Stimulated activated CD8-positive, alpha-beta memory T cell treated with anti-CD3 and anti-CD28 coated beads, Interleukin-7, amount 100 ng/mL, for 4 hours (primary cell): Measurements from ENCODE around the gene ABCC3.
"Not testable (repeated sequence)": the region's sequence is repeated elsewhere in the genome, so short reads cannot be mapped to it uniquely, and the experiment has no call there.

Experiments used
- DNase-seq, 2 donors: peaks; one replicate each; pipeline ENCODE4 v3.0.0-alpha.2; 2020; ENCODE audit warnings: low read depth in 2 of 2

The ABCC3 gene

GRCh38 chr17:50664788-50665458 is 30.2 kb downstream of the ABCC3 start:
- no peak for DNase-seq

GRCh38 chr17:50665838-50666237 is 31.2 kb downstream of the ABCC3 start:
- DNase-seq: no peak

- DNase-seq: no peak
Measured at GRCh38 chr17:50666316-50666715, 31.6 kb downstream of the ABCC3 start.

GRCh38 chr17:50667259-50668024 is 32.8 kb downstream of the ABCC3 start:
- no peak for DNase-seq

- DNase-seq: no peak
Measured at GRCh38 chr17:50668025-50668837, 33.5 kb downstream of the ABCC3 start.

GRCh38 chr17:50668838-50669581 is 34.3 kb downstream of the ABCC3 start:
- no peak for DNase-seq

GRCh38 chr17:50672071-50672470 is 37.4 kb downstream of the ABCC3 start:
- DNase-seq: no peak

GRCh38 chr17:50672831-50673551 is 38.3 kb downstream of the ABCC3 start:
- no peak for DNase-seq

GRCh38 chr17:50675190-50675589 is 40.5 kb downstream of the ABCC3 start:
- no peak for DNase-seq

- no peak for DNase-seq
Measured at GRCh38 chr17:50675627-50676026, 40.9 kb downstream of the ABCC3 start.

GRCh38 chr17:50676065-50676975 is 41.6 kb downstream of the ABCC3 start:
- DNase-seq: no peak

GRCh38 chr17:50677851-50678375 is 43.2 kb downstream of the ABCC3 start:
- no peak for DNase-seq

GRCh38 chr17:50679008-50679544 is 44.4 kb downstream of the ABCC3 start:
- no peak for DNase-seq

GRCh38 chr17:50680126-50680525 is 45.4 kb downstream of the ABCC3 start:
- DNase-seq: no peak

GRCh38 chr17:50680543-50681262 is 46.0 kb downstream of the ABCC3 start:
- not testable (repeated sequence) for DNase-seq

- no peak for DNase-seq
Measured at GRCh38 chr17:50681263-50682200, 46.9 kb downstream of the ABCC3 start.

- no peak for DNase-seq
Measured at GRCh38 chr17:50682441-50682840, 47.8 kb downstream of the ABCC3 start.

GRCh38 chr17:50682938-50683337 is 48.3 kb downstream of the ABCC3 start:
- no peak for DNase-seq
